ENCODE data around the gene LKAAEAR1. TPM values are rescaled to one million over a fixed set of nuclear protein-coding genes. Genes with fewer than 3 reads are reported as not detected.

LKAAEAR1 gene
- polyA plus RNA-seq, 1 experiment = not detected

- no peak for DNase-seq (ENCODE audit: low read depth)
- ChIA-PET POLR2A (no interaction called here), CTCF (interaction anchor here (0.6 to 1.0 kb wide), 2 partner anchors 11 to 1303 kb away, joined by 3 read pairs; partner anchors contain the start of gene MRGBP)
- Histone ChIP-seq H3K4me3 (ENCODE audit: low read depth, low read length) (no peak overlapping the region), H3K36me3 (ENCODE audit: control insufficient read depth, insufficient read depth, low read length) (no peaks in the 10 kb centered on the region), H3K27me3 (ENCODE audit: control insufficient read depth, insufficient read depth, low read length) (peaks cover 24% of the 10 kb centered on the region)
- no peak for TF ChIP-seq CTCF (IDR thresholded peaks at IDR 0.05; ENCODE audit: insufficient read depth, low read depth, low read length)
These were observed 15.0 kb upstream of the LKAAEAR1 start for GRCh38 chr20:64099086-64099786.

- H3K27me3 ChIP-seq (ENCODE audit: control insufficient read depth, insufficient read depth, low read length) = peaks cover 22% of the 10 kb centered on the region
- ChIA-PET POLR2A (no interaction called here), CTCF (no interaction called here)
- DNase-seq (ENCODE audit: low read depth) = no peak
- H3K36me3 ChIP-seq (ENCODE audit: control insufficient read depth, insufficient read depth, low read length) = no peaks in the 10 kb centered on the region
- no peak for TF ChIP-seq CTCF (IDR thresholded peaks at IDR 0.05; ENCODE audit: insufficient read depth, low read depth, low read length)
- H3K4me3 ChIP-seq (ENCODE audit: low read depth, low read length) = no peak overlapping the region
These were observed 14.3 kb upstream of the LKAAEAR1 start for GRCh38 chr20:64098471-64099013.

GRCh38 chr20:64096535-64096934 is 12.3 kb upstream of the LKAAEAR1 start:
- CTCF ChIA-PET = interaction anchor here (1.2 kb wide), 1 partner anchor 24 kb away, joined by 4 read pairs; no protein-coding TSS in a partner anchor
- Histone ChIP-seq H3K4me3 (ENCODE audit: low read depth, low read length) (no peak overlapping the region), H3K36me3 (ENCODE audit: control insufficient read depth, insufficient read depth, low read length) (no peaks in the 10 kb centered on the region), H3K27me3 (ENCODE audit: control insufficient read depth, insufficient read depth, low read length) (peaks cover 17% of the 10 kb centered on the region)
- no peak for TF ChIP-seq CTCF (IDR thresholded peaks at IDR 0.05; ENCODE audit: insufficient read depth, low read depth, low read length)
- POLR2A ChIA-PET = no interaction called here
- DNase-seq (ENCODE audit: low read depth) = no peak

DNA sequence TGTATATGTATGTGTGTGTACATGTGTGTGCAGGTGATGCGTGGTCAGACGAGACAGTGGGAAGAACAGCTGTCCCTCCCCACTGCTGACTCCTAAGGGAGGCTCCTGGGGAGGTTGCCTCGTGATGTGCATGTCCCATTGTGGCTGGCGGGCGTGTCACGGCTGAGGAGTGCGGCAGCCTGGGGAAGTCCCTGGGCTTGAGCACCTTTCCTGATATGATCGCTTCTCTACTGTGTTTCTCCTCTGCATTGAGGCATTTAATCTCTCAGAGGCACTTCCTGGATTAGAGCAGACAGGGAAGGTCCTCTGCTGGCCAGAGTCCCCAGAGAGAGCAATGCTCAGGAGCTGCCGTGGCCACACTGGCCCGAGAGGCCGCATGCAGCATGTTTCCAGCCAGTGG is 11.7 kb upstream of the LKAAEAR1 start:
- H3K27me3 ChIP-seq (ENCODE audit: control insufficient read depth, insufficient read depth, low read length) = peaks cover 11% of the 10 kb centered on the region
- H3K36me3 ChIP-seq (ENCODE audit: control insufficient read depth, insufficient read depth, low read length) = no peaks in the 10 kb centered on the region
- ChIA-PET POLR2A (no interaction called here), CTCF (interaction anchor here (0.6 to 1.2 kb wide), 2 partner anchors 23 to 25 kb away, joined by 3 to 4 read pairs; no protein-coding TSS in a partner anchor)
- no peak overlapping the region for H3K4me3 ChIP-seq (ENCODE audit: low read depth, low read length)
- no peak for DNase-seq (ENCODE audit: low read depth)
- no peak for TF ChIP-seq CTCF (IDR thresholded peaks at IDR 0.05; ENCODE audit: insufficient read depth, low read depth, low read length)

GRCh38 chr20:64095455-64095854 is 11.3 kb upstream of the LKAAEAR1 start:
- H3K36me3 ChIP-seq (ENCODE audit: control insufficient read depth, insufficient read depth, low read length) = no peaks in the 10 kb centered on the region
- no peak overlapping the region for H3K4me3 ChIP-seq (ENCODE audit: low read depth, low read length)
- DNase-seq (ENCODE audit: low read depth) = no peak
- CTCF ChIA-PET = interaction anchor here (0.6 kb wide), 1 partner anchor 23 kb away, joined by 3 read pairs; no protein-coding TSS in a partner anchor
- POLR2A ChIA-PET = no interaction called here
- H3K27me3 ChIP-seq (ENCODE audit: control insufficient read depth, insufficient read depth, low read length) = peaks cover 6% of the 10 kb centered on the region
- no peak for TF ChIP-seq CTCF (IDR thresholded peaks at IDR 0.05; ENCODE audit: insufficient read depth, low read depth, low read length)
